Measurements from ENCODE around the gene RNF212B.
"Not testable (repeated sequence)": the region's sequence is repeated elsewhere in the genome, so short reads cannot be mapped to it uniquely, and the experiment has no call there.

RNF212B gene

DNA sequence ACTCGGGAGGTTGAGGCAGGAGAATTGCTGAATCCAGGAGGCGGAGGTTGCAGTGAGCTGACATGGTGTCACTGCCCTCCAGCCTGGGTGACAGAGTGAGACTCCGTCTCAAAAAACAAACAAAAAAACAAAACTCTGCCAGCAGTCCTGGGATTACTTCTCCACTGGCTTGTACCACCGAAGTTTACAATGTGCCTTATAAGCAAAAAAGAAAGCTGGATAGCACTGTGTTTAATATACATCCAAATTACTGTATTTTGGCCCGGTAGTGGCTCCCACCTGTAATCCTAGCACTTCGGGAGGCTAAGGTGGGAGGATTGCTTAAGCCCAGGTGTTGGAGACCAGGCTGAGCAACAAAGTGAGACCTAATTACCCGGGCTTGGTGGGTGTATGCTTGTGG, 31.5 kb downstream of the RNF212B start:
- Histone ChIP-seq H2BK5ac (ENCODE audit: low read depth, low read length, poor library complexity) (no peak overlapping the region), H3K23ac (ENCODE audit: low read length) (no peak overlapping the region), H3K79me2 (ENCODE audit: control insufficient read depth, insufficient read depth, low read length, poor library complexity) (no peaks in the 10 kb centered on the region), H3K27me3 (ENCODE audit: insufficient read depth, low read length) (no peaks in the 10 kb centered on the region), H2BK120ac (ENCODE audit: insufficient read depth, low read length, poor library complexity) (no peak overlapping the region), H2BK12ac (ENCODE audit: low read length) (no peak overlapping the region), H4K12ac (ENCODE audit: low read depth, low read length) (no peak overlapping the region), H3K36me3 (ENCODE audit: control insufficient read depth in 1 of 2, insufficient read depth in 2 of 2, low read length in 2 of 2) (no peaks in the 10 kb centered on the region), H3K4me2 (ENCODE audit: low read length) (no peak overlapping the region), H4K8ac (ENCODE audit: low read depth, low read length) (no peak overlapping the region), H4K91ac (ENCODE audit: low read depth, low read length) (no peak overlapping the region), H2AK5ac (ENCODE audit: low read length) (no peak overlapping the region), H3K27ac (ENCODE audit: low read depth, low read length) (no peak overlapping the region), H3K4me3 (ENCODE audit: low read depth, low read length) (no peak overlapping the region), H3K9me3 (ENCODE audit: insufficient read depth, low read depth, low read length) (no peaks in the 10 kb centered on the region), H3K4me1 (ENCODE audit: control insufficient read depth in 1 of 2, insufficient read depth in 2 of 2, low read length in 2 of 2) (no peaks in the 10 kb centered on the region), H3K14ac (ENCODE audit: low read length) (no peak overlapping the region), H3K18ac (ENCODE audit: low read length) (no peak overlapping the region), H3K79me1 (ENCODE audit: low read length) (no peaks in the 10 kb centered on the region), H2AFZ (ENCODE audit: insufficient read depth, low read length, poor library complexity) (no peak overlapping the region), H3K4ac (ENCODE audit: low read depth, low read length) (no peak overlapping the region), H3K9ac (ENCODE audit: low read length) (no peak overlapping the region)
- no CpG with 5 or more reads among the region's 7 CpGs for WGBS (ENCODE audit: extremely low coverage, insufficient coverage, insufficient read length)
- no peak for DNase-seq

GRCh38 chr14:23275412-23275811, 37.7 kb downstream of the RNF212B start:
- no peak overlapping the region for H3K4me3 ChIP-seq (ENCODE audit: low read depth, low read length)
- H3K79me2 ChIP-seq (ENCODE audit: control insufficient read depth, insufficient read depth, low read length, poor library complexity) = no peaks in the 10 kb centered on the region
- H3K4me2 ChIP-seq (ENCODE audit: low read length) = no peak overlapping the region
- H3K23ac ChIP-seq (ENCODE audit: low read length) = no peak overlapping the region
- no peaks in the 10 kb centered on the region for H3K9me3 ChIP-seq (ENCODE audit: insufficient read depth, low read depth, low read length)
- whole genome bisulfite sequencing (ENCODE audit: extremely low coverage, insufficient coverage, insufficient read length) = no CpG with 5 or more reads among the region's 2 CpGs
- no peaks in the 10 kb centered on the region for H3K79me1 ChIP-seq (ENCODE audit: low read length)
- no peak overlapping the region for H2BK5ac ChIP-seq (ENCODE audit: low read depth, low read length, poor library complexity)
- H2BK12ac ChIP-seq (ENCODE audit: low read length) = no peak overlapping the region
- H3K36me3 ChIP-seq (ENCODE audit: control insufficient read depth in 1 of 2, insufficient read depth in 2 of 2, low read length in 2 of 2) = peaks cover 13 to 15% of the 10 kb centered on the region in 2 experiments
- no peak overlapping the region for H3K9ac ChIP-seq (ENCODE audit: low read length)
- H3K4me1 ChIP-seq (ENCODE audit: control insufficient read depth in 1 of 2, insufficient read depth in 2 of 2, low read length in 2 of 2) = no peaks in the 10 kb centered on the region
- H2AK5ac ChIP-seq (ENCODE audit: low read length) = no peak overlapping the region
- no peak overlapping the region for H2AFZ ChIP-seq (ENCODE audit: insufficient read depth, low read length, poor library complexity)
- H3K14ac ChIP-seq (ENCODE audit: low read length) = no peak overlapping the region
- H4K12ac ChIP-seq (ENCODE audit: low read depth, low read length) = no peak overlapping the region
- no peaks in the 10 kb centered on the region for H3K27me3 ChIP-seq (ENCODE audit: insufficient read depth, low read length)
- no peak overlapping the region for H4K8ac ChIP-seq (ENCODE audit: low read depth, low read length)
- H4K91ac ChIP-seq (ENCODE audit: low read depth, low read length) = no peak overlapping the region
- DNase-seq = no peak
- H3K18ac ChIP-seq (ENCODE audit: low read length) = no peak overlapping the region
- no peak overlapping the region for H3K4ac ChIP-seq (ENCODE audit: low read depth, low read length)
- H2BK120ac ChIP-seq (ENCODE audit: insufficient read depth, low read length, poor library complexity) = no peak overlapping the region
- no peak overlapping the region for H3K27ac ChIP-seq (ENCODE audit: low read depth, low read length)

DNA sequence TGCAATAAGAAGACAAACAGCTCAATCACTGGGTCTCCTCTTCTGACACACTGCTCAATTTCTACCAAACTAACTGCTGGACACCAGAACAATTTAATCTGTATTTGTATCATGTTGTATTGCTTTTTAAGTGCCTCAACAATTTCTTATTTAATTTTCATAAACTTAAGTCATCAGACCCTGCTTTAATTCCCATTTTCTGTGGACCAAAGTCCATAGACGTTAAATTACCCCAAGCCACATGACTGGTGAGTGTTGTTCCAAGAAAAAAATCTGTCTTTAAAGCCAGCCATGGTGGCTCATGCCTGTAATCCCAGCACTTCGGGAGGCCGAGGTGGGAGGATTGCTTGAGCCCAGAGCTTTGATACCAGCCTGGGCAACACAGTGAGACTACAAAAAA, 39.5 kb downstream of the RNF212B start:
- H3K4me1 ChIP-seq (ENCODE audit: control insufficient read depth in 1 of 2, insufficient read depth in 2 of 2, low read length in 2 of 2) = no peaks in the 10 kb centered on the region
- no CpG with 5 or more reads among the region's 3 CpGs for WGBS (ENCODE audit: extremely low coverage, insufficient coverage, insufficient read length)
- no peak for DNase-seq

GRCh38 chr14:23277928-23278327, 40.2 kb downstream of the RNF212B start:
- not testable (repeated sequence) for H3K27ac ChIP-seq (ENCODE audit: low read depth, low read length); H3K79me1 ChIP-seq (ENCODE audit: low read length); H4K91ac ChIP-seq (ENCODE audit: low read depth, low read length); H3K4me2 ChIP-seq (ENCODE audit: low read length); H3K9ac ChIP-seq (ENCODE audit: low read length); H4K8ac ChIP-seq (ENCODE audit: low read depth, low read length); H3K79me2 ChIP-seq (ENCODE audit: control insufficient read depth, insufficient read depth, low read length, poor library complexity); H3K23ac ChIP-seq (ENCODE audit: low read length); H2BK5ac ChIP-seq (ENCODE audit: low read depth, low read length, poor library complexity); H3K4me1 ChIP-seq (ENCODE audit: control insufficient read depth in 1 of 2, insufficient read depth in 2 of 2, low read length in 2 of 2); H3K4me3 ChIP-seq (ENCODE audit: low read depth, low read length); H4K12ac ChIP-seq (ENCODE audit: low read depth, low read length); H2BK12ac ChIP-seq (ENCODE audit: low read length); H2AFZ ChIP-seq (ENCODE audit: insufficient read depth, low read length, poor library complexity); H2BK120ac ChIP-seq (ENCODE audit: insufficient read depth, low read length, poor library complexity); H3K4ac ChIP-seq (ENCODE audit: low read depth, low read length); H3K14ac ChIP-seq (ENCODE audit: low read length); H3K9me3 ChIP-seq (ENCODE audit: insufficient read depth, low read depth, low read length); H3K27me3 ChIP-seq (ENCODE audit: insufficient read depth, low read length); H3K18ac ChIP-seq (ENCODE audit: low read length); DNase-seq; H2AK5ac ChIP-seq (ENCODE audit: low read length)
- H3K36me3 ChIP-seq (ENCODE audit: control insufficient read depth in 1 of 2, insufficient read depth in 2 of 2, low read length in 2 of 2) = peaks cover 13 to 16% of the 10 kb centered on the region in 2 experiments
- WGBS (ENCODE audit: extremely low coverage, insufficient coverage, insufficient read length) = no CpG with 5 or more reads among the region's 6 CpGs

More for the DNA sequence above, 39.5 kb downstream of the RNF212B start:
- H3K9me3 ChIP-seq (ENCODE audit: insufficient read depth, low read depth, low read length) = no peaks in the 10 kb centered on the region
- no peak overlapping the region for H3K9ac ChIP-seq (ENCODE audit: low read length)
- no peak overlapping the region for H3K14ac ChIP-seq (ENCODE audit: low read length)
- no peak overlapping the region for H4K91ac ChIP-seq (ENCODE audit: low read depth, low read length)
- H3K27ac ChIP-seq (ENCODE audit: low read depth, low read length) = no peak overlapping the region
- H2BK12ac ChIP-seq (ENCODE audit: low read length) = no peak overlapping the region
- no peak overlapping the region for H3K4ac ChIP-seq (ENCODE audit: low read depth, low read length)
- H3K27me3 ChIP-seq (ENCODE audit: insufficient read depth, low read length) = no peaks in the 10 kb centered on the region
- H3K79me1 ChIP-seq (ENCODE audit: low read length) = no peaks in the 10 kb centered on the region
- no peak overlapping the region for H3K4me2 ChIP-seq (ENCODE audit: low read length)
- no peak overlapping the region for H2BK5ac ChIP-seq (ENCODE audit: low read depth, low read length, poor library complexity)
- H4K8ac ChIP-seq (ENCODE audit: low read depth, low read length) = no peak overlapping the region
- H3K4me3 ChIP-seq (ENCODE audit: low read depth, low read length) = no peak overlapping the region
- no peak overlapping the region for H3K23ac ChIP-seq (ENCODE audit: low read length)
- H2AK5ac ChIP-seq (ENCODE audit: low read length) = no peak overlapping the region
- H4K12ac ChIP-seq (ENCODE audit: low read depth, low read length) = no peak overlapping the region
- no peak overlapping the region for H3K18ac ChIP-seq (ENCODE audit: low read length)
- H3K36me3 ChIP-seq (ENCODE audit: control insufficient read depth in 1 of 2, insufficient read depth in 2 of 2, low read length in 2 of 2) = peaks cover 13 to 16% of the 10 kb centered on the region in 2 experiments
- no peak overlapping the region for H2AFZ ChIP-seq (ENCODE audit: insufficient read depth, low read length, poor library complexity)
- H3K79me2 ChIP-seq (ENCODE audit: control insufficient read depth, insufficient read depth, low read length, poor library complexity) = no peaks in the 10 kb centered on the region
- no peak overlapping the region for H2BK120ac ChIP-seq (ENCODE audit: insufficient read depth, low read length, poor library complexity)

Measured in trophoblast cell (in vitro differentiated cells and primary cell).